SK-N-SH (cell line): ENCODE results near the gene PLXND1. TPM values are rescaled to one million over a fixed set of nuclear protein-coding genes. Genes with fewer than 3 reads are reported as not detected.

Experiments used
- CTCF ChIA-PET: fragments of 300-600, 350-600 bp; formaldehyde crosslinking; extraction: SDS; loops from one replicate; lab custom pipeline; 2021; lab: Yijun Ruan, JAX
- POLR2A ChIA-PET: fragments of 350-600 bp; sonication (Branson Sonifier 250); formaldehyde crosslinking; extraction: SDS; loops from one replicate; lab custom pipeline; 2020; ENCODE audit warnings: antibody characterized with exemption, inconsistent platforms; lab: Yijun Ruan, JAX
- DNase-seq: peaks from one replicate; pipeline ENCODE4 v3.0.0; 2012
- H2AFZ ChIP-seq: fragments of 200-600 bp; sonication (generic); 2 replicates; pipeline ENCODE4 v1.8.1; 2016; ENCODE audit warnings: antibody characterized with exemption, mild to moderate bottlenecking, low read depth
- H3F3A ChIP-seq: fragments of 200-600 bp; sonication (generic); replicated peaks from 2 replicates; pipeline ENCODE3; 2016; ENCODE audit warnings: antibody characterized with exemption, mild to moderate bottlenecking; ENCODE audit not compliant: insufficient read depth
- H3K27ac ChIP-seq, 2 experiments: fragments of 200-500 bp in 1 of 2; fragments of 200-600 bp in 1 of 2; sonication (Bioruptor generic) in 1 of 2; sonication (generic), shearing (Covaris generic) in 1 of 2; 2 replicates each; pipeline versions ENCODE4 v1.5.1 to v1.6.1; 2014 to 2016; ENCODE audit warnings: low read depth in 2 of 2, inconsistent platforms in 1 of 2, low read length in 1 of 2, mild to moderate bottlenecking in 1 of 2, mixed read lengths in 1 of 2
- H3K27me3 ChIP-seq: fragments of 200-600 bp; sonication (generic), shearing (Covaris generic); 2 replicates; pipeline ENCODE4 v1.6.1; 2016; ENCODE audit warnings: mixed run types; ENCODE audit not compliant: insufficient read depth
- H3K36me3 ChIP-seq, 2 experiments: fragments of 200-500 bp in 1 of 2; fragments of 200-600 bp in 1 of 2; sonication (Bioruptor generic) in 1 of 2; sonication (generic) in 1 of 2; replicated peaks in 1 of 2; 2 replicates each; pipeline versions ENCODE3 to v1.5.1; 2014 to 2016; ENCODE audit warnings: low read length in 1 of 2, mild to moderate bottlenecking in 1 of 2; ENCODE audit not compliant: insufficient read depth in 2 of 2, control insufficient read depth in 1 of 2
- H3K4me1 ChIP-seq, 2 experiments: fragments of 200-500 bp in 1 of 2; fragments of 200-600 bp in 1 of 2; sonication (Bioruptor generic) in 1 of 2; sonication (generic), shearing (Covaris generic) in 1 of 2; 2 replicates each; pipeline versions ENCODE4 v1.5.1 to v1.6.1; 2014 to 2016; ENCODE audit warnings: low read depth in 1 of 2, low read length in 1 of 2, mixed run types in 1 of 2; ENCODE audit not compliant: insufficient read depth in 2 of 2, control insufficient read depth in 1 of 2
- H3K4me2 ChIP-seq: fragments of 200-600 bp; sonication (generic), shearing (Covaris generic); 2 replicates; pipeline ENCODE4 v1.6.1; 2017; ENCODE audit warnings: mixed run types
- H3K4me3 ChIP-seq, 2 experiments: fragments of 200-500 bp in 1 of 2; fragments of 200-600 bp in 1 of 2; sonication (Bioruptor generic) in 1 of 2; sonication (generic), shearing (Covaris generic) in 1 of 2; 2 replicates each; pipeline versions ENCODE4 v1.5.1 to v1.8.1; 2014 to 2016; ENCODE audit warnings: low read depth in 2 of 2, inconsistent platforms in 1 of 2, low read length in 1 of 2, mild to moderate bottlenecking in 1 of 2, mixed read lengths in 1 of 2, moderate library complexity in 1 of 2
- H3K79me2 ChIP-seq: fragments of 200-600 bp; sonication (generic); 2 replicates; pipeline ENCODE4 v1.8.1; 2017; ENCODE audit warnings: mild to moderate bottlenecking; ENCODE audit not compliant: insufficient read depth
- H3K9ac ChIP-seq: fragments of 200-600 bp; sonication (generic); 2 replicates; pipeline ENCODE4 v1.6.1; 2017; ENCODE audit warnings: mixed run types
- H3K9me2 ChIP-seq: fragments of 200-600 bp; sonication (generic); 2 replicates; pipeline ENCODE4 v1.6.1; 2017; ENCODE audit warnings: mixed run types
- H3K9me3 ChIP-seq: fragments of 200-600 bp; sonication (generic); 2 replicates; pipeline ENCODE4 v1.6.1; 2017; ENCODE audit warnings: mixed run types, mild to moderate bottlenecking, moderate library complexity
- H4K20me1 ChIP-seq: fragments of 200-600 bp; sonication (generic); 2 replicates; pipeline ENCODE4 v1.6.1; 2017; ENCODE audit warnings: mild to moderate bottlenecking, mixed run types; ENCODE audit not compliant: insufficient read depth
- ELF1 ChIP-seq: IDR thresholded peaks from 2 replicates; pipeline ENCODE4 v1.4.0; 2012
- FOSL2 ChIP-seq: IDR thresholded peaks from 2 replicates; pipeline ENCODE4 v1.4.0; 2012; ENCODE audit warnings: low read depth, mild to moderate bottlenecking, moderate library complexity, borderline replicate concordance
- FOXM1 ChIP-seq: IDR thresholded peaks from 2 replicates; pipeline ENCODE4 v1.4.0; 2012; ENCODE audit warnings: low read depth, mild to moderate bottlenecking
- GABPA ChIP-seq: IDR thresholded peaks from 2 replicates; pipeline ENCODE4 v1.4.0; 2012; ENCODE audit warnings: low read depth, mild to moderate bottlenecking
- GATA2 ChIP-seq: sonication (generic); formaldehyde crosslinking; IDR thresholded peaks from 2 replicates; pipeline ENCODE4 v1.5.0; 2020; ENCODE audit warnings: mild to moderate bottlenecking, missing genetic modification reagents
- JUND ChIP-seq: IDR thresholded peaks from 2 replicates; pipeline ENCODE4 v1.4.0; 2012
- MAX ChIP-seq: IDR thresholded peaks from 2 replicates; pipeline ENCODE4 v1.4.0; 2012; ENCODE audit warnings: low read depth
- MEF2A ChIP-seq: IDR thresholded peaks from 2 replicates; pipeline ENCODE4 v1.4.0; 2012; ENCODE audit warnings: low read depth, borderline replicate concordance
- NFIC ChIP-seq: IDR thresholded peaks from 2 replicates; pipeline ENCODE4 v1.4.0; 2012; ENCODE audit warnings: borderline replicate concordance
- NRF1 ChIP-seq: IDR thresholded peaks from 2 replicates; pipeline ENCODE4 v1.6.1; 2012; ENCODE audit warnings: low read depth, mild to moderate bottlenecking, low read length
- POLR2AphosphoS5 ChIP-seq: IDR thresholded peaks from 2 replicates; pipeline ENCODE4 v1.6.1; 2012; ENCODE audit warnings: low read depth, low read length
- RAD21 ChIP-seq: IDR thresholded peaks from 2 replicates; pipeline ENCODE4 v1.6.1; 2012; ENCODE audit warnings: mild to moderate bottlenecking, low read length
- RCOR1 ChIP-seq: fragments of 150-350 bp; IDR thresholded peaks from 2 replicates; pipeline ENCODE4 v1.6.1; 2017; ENCODE audit warnings: antibody characterized with exemption, low read length
- SIN3A ChIP-seq: IDR thresholded peaks from 2 replicates; pipeline ENCODE4 v1.6.1; 2012; ENCODE audit warnings: low read depth, mild to moderate bottlenecking, low read length, moderate library complexity, borderline replicate concordance
- TAF1 ChIP-seq: IDR thresholded peaks from 2 replicates; pipeline ENCODE4 v1.6.1; 2012; ENCODE audit warnings: low read depth, mild to moderate bottlenecking, low read length, moderate library complexity, borderline replicate concordance
- WGBS: methylation state at CpG from one replicate; pipeline ENCODE4 v1.1.6; 2017; ENCODE audit warnings: low lambda C conversion rate; 5-methylcytosine and 5-hydroxymethylcytosine counted together
- polyA plus RNA-seq, 3 experiments: library from polyadenylated mRNA; depleted of rRNA; stranded (reverse); fragments of >200 nt; gene quantifications; 2 replicates each; pipeline ENCODE4 v1.2.3, GENCODE V29; 2012
- TF ChIP-seq, protein P1 (sequence below): fragments of 150-350 bp; IDR thresholded peaks from 2 replicates; pipeline ENCODE4 v1.6.1; 2016; ENCODE audit warnings: mild to moderate bottlenecking, low read depth, low read length
- TF ChIP-seq, protein P2 (sequence below): IDR thresholded peaks from 2 replicates; pipeline ENCODE4 v1.4.0; 2012; ENCODE audit warnings: low read depth, borderline replicate concordance

The PLXND1 gene
- polyA plus RNA-seq, 1 of the 3 experiments (the other 2 are of a cell fraction), result 53.5 TPM

- Histone ChIP-seq H3K9me2 (no peaks in the 10 kb centered on the region), H2AFZ (no peak overlapping the region), H3K27ac (no peak overlapping the region), H3K4me3 (no peak overlapping the region), H3F3A (no peaks in the 10 kb centered on the region), H3K9ac (no peak overlapping the region), H3K4me1 (no peaks in the 10 kb centered on the region; a peak in 1 of 4 replicates), H3K27me3 (no peaks in the 10 kb centered on the region), H3K9me3 (no peaks in the 10 kb centered on the region), H3K36me3 (no peaks in the 10 kb centered on the region), H3K4me2 (no peak overlapping the region), H3K79me2 (no peaks in the 10 kb centered on the region), H4K20me1 (no peaks in the 10 kb centered on the region)
- CTCF ChIA-PET, result no interaction called here
- POLR2A ChIA-PET, result no interaction called here
- WGBS, result 92% methylated on average over 4 of the region's 10 CpGs
- DNase-seq, result no peak
- TF ChIP-seq, protein P1, sequence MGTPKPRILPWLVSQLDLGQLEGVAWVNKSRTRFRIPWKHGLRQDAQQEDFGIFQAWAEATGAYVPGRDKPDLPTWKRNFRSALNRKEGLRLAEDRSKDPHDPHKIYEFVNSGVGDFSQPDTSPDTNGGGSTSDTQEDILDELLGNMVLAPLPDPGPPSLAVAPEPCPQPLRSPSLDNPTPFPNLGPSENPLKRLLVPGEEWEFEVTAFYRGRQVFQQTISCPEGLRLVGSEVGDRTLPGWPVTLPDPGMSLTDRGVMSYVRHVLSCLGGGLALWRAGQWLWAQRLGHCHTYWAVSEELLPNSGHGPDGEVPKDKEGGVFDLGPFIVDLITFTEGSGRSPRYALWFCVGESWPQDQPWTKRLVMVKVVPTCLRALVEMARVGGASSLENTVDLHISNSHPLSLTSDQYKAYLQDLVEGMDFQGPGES, result no peak
- TF ChIP-seq ELF1 (no peak), GATA2 (no peak)
These were observed 16.5 kb upstream of the PLXND1 start for GRCh38 chr3:129622933-129623332.

GRCh38 chr3:129622226-129622874 is 15.9 kb upstream of the PLXND1 start:
- no peaks in the 10 kb centered on the region for H3K9me2 ChIP-seq
- H4K20me1 ChIP-seq, result no peaks in the 10 kb centered on the region
- H3K4me1 ChIP-seq, result no peaks in the 10 kb centered on the region; a peak in 1 of 4 replicates
- no peak overlapping the region for H3K27ac ChIP-seq
- no peak for TF ChIP-seq FOSL2
- TF ChIP-seq JUND, result no peak
- no peak for TF ChIP-seq GABPA
- TF ChIP-seq MAX, result no peak
- TF ChIP-seq NRF1, result no peak
- TF ChIP-seq, protein P2, sequence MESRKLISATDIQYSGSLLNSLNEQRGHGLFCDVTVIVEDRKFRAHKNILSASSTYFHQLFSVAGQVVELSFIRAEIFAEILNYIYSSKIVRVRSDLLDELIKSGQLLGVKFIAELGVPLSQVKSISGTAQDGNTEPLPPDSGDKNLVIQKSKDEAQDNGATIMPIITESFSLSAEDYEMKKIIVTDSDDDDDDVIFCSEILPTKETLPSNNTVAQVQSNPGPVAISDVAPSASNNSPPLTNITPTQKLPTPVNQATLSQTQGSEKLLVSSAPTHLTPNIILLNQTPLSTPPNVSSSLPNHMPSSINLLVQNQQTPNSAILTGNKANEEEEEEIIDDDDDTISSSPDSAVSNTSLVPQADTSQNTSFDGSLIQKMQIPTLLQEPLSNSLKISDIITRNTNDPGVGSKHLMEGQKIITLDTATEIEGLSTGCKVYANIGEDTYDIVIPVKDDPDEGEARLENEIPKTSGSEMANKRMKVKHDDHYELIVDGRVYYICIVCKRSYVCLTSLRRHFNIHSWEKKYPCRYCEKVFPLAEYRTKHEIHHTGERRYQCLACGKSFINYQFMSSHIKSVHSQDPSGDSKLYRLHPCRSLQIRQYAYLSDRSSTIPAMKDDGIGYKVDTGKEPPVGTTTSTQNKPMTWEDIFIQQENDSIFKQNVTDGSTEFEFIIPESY, result no peak
- TF ChIP-seq TAF1, result no peak
- no peak for TF ChIP-seq MEF2A
- TF ChIP-seq SIN3A, result no peak
- no peak for TF ChIP-seq POLR2AphosphoS5
- TF ChIP-seq NFIC, result no peak
- TF ChIP-seq FOXM1, result no peak
- no peak for TF ChIP-seq RAD21
- no peak for TF ChIP-seq RCOR1
- H3K36me3 ChIP-seq, result no peaks in the 10 kb centered on the region
- H3K79me2 ChIP-seq, result no peaks in the 10 kb centered on the region
- 66% methylated on average over 9 of the region's 12 CpGs for WGBS
- H2AFZ ChIP-seq, result no peak overlapping the region
- H3K9ac ChIP-seq, result no peak overlapping the region
- H3K9me3 ChIP-seq, result no peaks in the 10 kb centered on the region
- ChIA-PET POLR2A (no interaction called here), CTCF (interaction anchor here (1.2 kb wide), 1 partner anchor 320 kb away, joined by 3 read pairs; no protein-coding TSS in a partner anchor)
- H3K4me3 ChIP-seq, result no peak overlapping the region
- peak; percentile 64 for DNase-seq
- no peaks in the 10 kb centered on the region for H3F3A ChIP-seq
- no peaks in the 10 kb centered on the region for H3K27me3 ChIP-seq
- H3K4me2 ChIP-seq, result no peak overlapping the region
